A673 (cell line): ENCODE data around the gene ZNF516. TPM values are rescaled to one million over a fixed set of nuclear protein-coding genes. Genes with fewer than 3 reads are reported as not detected.

Experiments used
- BruUV-seq: library from RNA; stranded (reverse); fragments of 400-500 nt; replicated peaks from 2 replicates; lab custom pipeline; 2021; lab: Mats Ljungman, UMichigan
- CTCF ChIA-PET: fragments of 300-600 bp; sonication (Branson Sonifier 250); formaldehyde crosslinking; loops from one replicate; lab custom pipeline; 2022; ENCODE audit warnings: antibody characterized with exemption; lab: Charles Lee
- POLR2A ChIA-PET: fragments of 300-600 bp; sonication (Branson Sonifier 250); formaldehyde crosslinking; loops from one replicate; lab custom pipeline; 2022; ENCODE audit warnings: antibody characterized with exemption; ENCODE audit not compliant: low non-redundant PET; lab: Charles Lee
- DNase-seq: peaks from one replicate; pipeline ENCODE4 v3.0.0-alpha.2; 2015; ENCODE audit warnings: low spot score
- H3K27ac ChIP-seq: fragments of 200-600 bp; sonication (generic); 2 replicates; pipeline ENCODE4 v1.5.1; 2016; ENCODE audit warnings: mixed run types, low read depth, mild to moderate bottlenecking, mixed read lengths, antibody characterized with exemption, low read length; ENCODE audit not compliant: poor library complexity, severe bottlenecking
- H3K27me3 ChIP-seq: fragments of 200-600 bp; sonication (generic); replicated peaks from 2 replicates; pipeline ENCODE4 v1.6.1; 2017; ENCODE audit warnings: mixed run types, low read depth, mild to moderate bottlenecking, mixed read lengths, antibody characterized with exemption, low read length; ENCODE audit not compliant: insufficient read depth, poor library complexity
- H3K36me3 ChIP-seq: fragments of 200-600 bp; sonication (generic); 2 replicates; pipeline ENCODE4 v1.6.1; 2016; ENCODE audit warnings: mixed run types, mild to moderate bottlenecking, mixed read lengths, antibody characterized with exemption, low read length; ENCODE audit not compliant: insufficient read depth, poor library complexity, severe bottlenecking
- H3K4me1 ChIP-seq: fragments of 200-600 bp; sonication (generic); 2 replicates; pipeline ENCODE4 v1.6.1; 2017; ENCODE audit warnings: mixed run types, mild to moderate bottlenecking, mixed read lengths, antibody characterized with exemption, low read length; ENCODE audit not compliant: insufficient read depth, poor library complexity, severe bottlenecking
- H3K4me3 ChIP-seq: fragments of 200-600 bp; sonication (generic); 2 replicates; pipeline ENCODE4 v1.5.1; 2016; ENCODE audit warnings: low read depth, mixed run types, mild to moderate bottlenecking, mixed read lengths, low read length; ENCODE audit not compliant: poor library complexity, severe bottlenecking
- H3K9me3 ChIP-seq: fragments of 200-600 bp; sonication (generic); 2 replicates; pipeline ENCODE4 v1.6.1; 2016; ENCODE audit warnings: mixed run types, low read depth, mild to moderate bottlenecking, mixed read lengths, antibody characterized with exemption, low read length; ENCODE audit not compliant: poor library complexity, severe bottlenecking
- CTCF ChIP-seq: fragments of 300-800, 200-600 bp; sonication (generic); conservative IDR thresholded peaks from 2 replicates; pipeline ENCODE4 v1.5.1; 2017; ENCODE audit warnings: low read depth, mild to moderate bottlenecking, antibody characterized with exemption, low read length, moderate library complexity, mixed read lengths
- EZH2 ChIP-seq: fragments of 200-600 bp; sonication (generic); IDR thresholded peaks from 2 replicates; pipeline ENCODE4 v1.6.1; 2017; ENCODE audit warnings: borderline replicate concordance, low read depth, mild to moderate bottlenecking, mixed read lengths, antibody characterized with exemption, low read length; ENCODE audit not compliant: poor library complexity, severe bottlenecking
- intact Hi-C: fragments of 100-400 bp; cut with micrococcal nuclease; formaldehyde crosslinking; loops from one replicate; pipeline ENCODE4 v1.10.0; 2022; ENCODE audit not compliant: unreplicated experiment
- total RNA-seq: library from RNA; stranded (reverse); gene quantifications from 2 replicates; pipeline ENCODE4 v1.2.3, GENCODE V29; 2021

The ZNF516 gene
- total RNA-seq, 1 experiment from 2014 or later, result 32.3 TPM

- intact Hi-C loops, result no loop called here
- H3K27me3 ChIP-seq, result no peaks in the 10 kb centered on the region
- no peak for TF ChIP-seq CTCF
- no peak for TF ChIP-seq EZH2
- H3K4me3 ChIP-seq, result no peak overlapping the region
- ChIA-PET POLR2A (no interaction called here), CTCF (interaction anchor here (0.7 kb wide), 1 partner anchor 114 kb away, joined by 4 read pairs; no protein-coding TSS in a partner anchor)
- H3K36me3 ChIP-seq, result peaks cover 8% of the 10 kb centered on the region
- DNase-seq, result no peak
- BruUV-seq, result no TSS peak
- no peaks in the 10 kb centered on the region for H3K4me1 ChIP-seq
- H3K27ac ChIP-seq, result no peak overlapping the region
- H3K9me3 ChIP-seq, result no peaks in the 10 kb centered on the region
Observed at GRCh38 chr18:76376668-76377358, 118.2 kb downstream of the ZNF516 start.

GRCh38 chr18:76376225-76376624, 118.8 kb downstream of the ZNF516 start:
- Histone ChIP-seq H3K4me1 (no peaks in the 10 kb centered on the region), H3K36me3 (peaks cover 8% of the 10 kb centered on the region), H3K27ac (no peak overlapping the region), H3K27me3 (no peaks in the 10 kb centered on the region), H3K4me3 (no peak overlapping the region), H3K9me3 (no peaks in the 10 kb centered on the region)
- no peak for DNase-seq
- TF ChIP-seq CTCF, result no peak
- TF ChIP-seq EZH2, result no peak
- POLR2A ChIA-PET, result no interaction called here
- intact Hi-C loops, result no loop called here
- BruUV-seq, result no TSS peak
- CTCF ChIA-PET, result interaction anchor here (0.7 kb wide), 1 partner anchor 113 kb away, joined by 4 read pairs; no protein-coding TSS in a partner anchor

- CTCF ChIA-PET, result no interaction called here
- Histone ChIP-seq H3K27me3 (no peaks in the 10 kb centered on the region), H3K27ac (no peak overlapping the region), H3K4me3 (no peak overlapping the region), H3K4me1 (no peaks in the 10 kb centered on the region), H3K9me3 (no peaks in the 10 kb centered on the region), H3K36me3 (peaks cover 6% of the 10 kb centered on the region)
- TF ChIP-seq CTCF (no peak), EZH2 (no peak)
- DNase-seq, result no peak
- POLR2A ChIA-PET, result no interaction called here
- no TSS peak for BruUV-seq
- intact Hi-C loops, result no loop called here
Observed at GRCh38 chr18:76374330-76375281, 120.4 kb downstream of the ZNF516 start.
